SKM-1 (cell line): ENCODE data around the gene EBP.
A peak's percentile ranks its signal among the peaks of the same experiment; 100 is the strongest.

ENCODE experiments used
- DNase-seq: peaks from one replicate; lab custom pipeline; 2025; ENCODE audit not compliant: unreplicated experiment; lab: John Stamatoyannopoulos, UW

The EBP gene

GRCh38 chrX:48574270-48575266 lies 53.0 kb downstream of the EBP start, which contains the start of gene RBM3:
Gene RBM3, plus strand, starts transcription at chrX:48574484. Its CDS starts 697 bp downstream, at chrX:48575181.
- peak; percentile 75 for DNase-seq

GRCh38 chrX:48575642-48576041 lies 54.0 kb downstream of the EBP start:
- DNase-seq, result no peak

GRCh38 chrX:48576108-48576507 lies 54.5 kb downstream of the EBP start:
- DNase-seq, result no peak
